GM10266 (cell line): ENCODE measurements around the gene ZP1.

Experiments
- DNase-seq: peaks from one replicate; pipeline ENCODE4 v3.0.0; 2012; ENCODE audit errors: extremely low spot score
- CTCF ChIP-seq: IDR thresholded peaks from 2 replicates; pipeline ENCODE4 v1.5.1; 2012; ENCODE audit warnings: mild to moderate bottlenecking, low read depth; ENCODE audit not compliant: control insufficient read depth, insufficient read depth; ENCODE audit errors: missing control alignments

Gene ZP1

GRCh38 chr11:60847281-60847680, 20.1 kb upstream of the ZP1 start:
- TF ChIP-seq CTCF, result no peak
- DNase-seq, result no peak

DNA sequence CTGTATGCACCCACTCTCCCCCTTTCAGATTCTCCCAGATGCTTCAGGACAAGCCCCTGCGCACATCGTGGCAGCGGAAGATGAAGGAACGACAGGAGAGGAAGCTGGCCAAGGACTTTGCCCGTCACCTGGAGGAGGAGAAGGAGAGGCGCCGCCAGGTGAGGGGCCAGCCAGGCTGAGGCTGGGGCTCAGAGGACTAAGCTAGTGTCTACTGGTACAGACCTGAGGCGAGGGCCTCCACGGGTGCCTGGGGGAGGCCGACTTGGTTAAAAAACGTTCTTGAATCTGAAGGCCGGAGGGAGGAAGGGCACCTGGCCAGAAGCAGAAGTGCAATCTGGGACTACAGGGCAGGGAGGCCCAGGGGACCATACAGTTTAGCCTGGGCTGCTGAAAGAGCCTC, 19.4 kb upstream of the ZP1 start:
- no peak for DNase-seq

DNA sequence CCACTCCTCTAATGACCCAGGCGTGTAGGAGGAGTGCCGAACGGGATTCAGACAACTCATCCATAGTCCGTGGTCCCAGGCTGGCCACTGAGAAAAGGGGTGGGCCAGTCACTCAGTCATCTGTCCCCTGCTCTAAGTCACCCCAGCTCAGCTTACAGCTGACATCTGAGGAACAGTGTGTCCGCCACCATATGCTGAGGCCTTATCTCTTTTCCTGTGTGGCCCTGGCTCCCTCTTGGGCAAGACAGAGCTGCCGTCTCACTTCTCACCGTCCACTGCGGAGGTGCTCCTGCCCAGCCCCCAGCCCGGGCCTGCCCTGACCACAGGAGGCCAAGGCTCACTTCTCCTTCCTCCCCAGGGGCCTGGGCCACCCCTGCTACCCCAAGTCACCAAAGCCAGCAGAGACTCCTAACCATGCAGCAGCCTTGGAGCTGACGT, 18.6 kb upstream of the ZP1 start:
- DNase-seq, result no peak
- TF ChIP-seq CTCF, result no peak

More for the DNA sequence above, 19.4 kb upstream of the ZP1 start:
- TF ChIP-seq CTCF, result no peak

DNA sequence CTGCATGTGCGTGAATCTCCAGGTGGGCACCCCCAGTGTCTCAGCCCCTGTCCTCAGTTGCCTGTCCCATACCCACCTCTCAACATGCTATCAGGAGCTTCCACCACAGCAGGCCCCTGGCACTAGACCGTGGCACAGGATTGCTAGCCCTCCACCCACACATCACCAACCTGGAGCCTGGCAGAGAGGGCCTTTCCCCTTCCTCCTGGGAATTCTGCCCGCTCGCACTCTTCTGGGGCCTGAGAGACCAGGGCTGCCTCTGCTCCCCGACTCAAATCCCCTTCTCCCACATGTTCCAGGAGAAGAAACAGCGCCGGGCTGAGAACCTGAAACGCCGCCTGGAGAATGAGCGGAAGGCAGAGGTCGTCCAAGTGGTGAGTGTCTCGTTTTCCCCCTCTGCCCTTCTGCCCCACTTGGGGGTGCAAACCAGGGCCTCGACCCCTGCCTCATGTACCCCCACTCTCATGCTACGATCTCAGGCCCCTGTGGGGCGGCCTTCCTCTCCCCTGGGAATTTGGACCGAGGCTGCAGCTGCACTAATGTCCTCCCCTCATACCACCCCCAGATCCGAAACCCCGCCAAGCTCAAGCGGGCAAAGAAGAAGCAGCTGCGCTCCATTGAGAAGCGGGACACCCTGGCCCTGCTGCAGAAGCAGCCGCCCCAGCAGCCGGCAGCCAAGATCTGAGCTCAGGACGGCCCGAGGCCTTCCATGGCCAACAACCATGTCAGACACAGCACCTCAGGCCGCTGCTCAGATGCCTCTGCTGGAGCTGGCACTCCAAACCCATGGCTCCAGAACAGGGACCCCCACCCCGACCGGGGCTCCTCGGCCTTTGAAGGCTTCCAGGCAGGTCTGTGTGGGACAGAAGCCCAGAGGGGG, 17.5 kb upstream of the ZP1 start:
- no peak for TF ChIP-seq CTCF
- DNase-seq, result no peak

DNA sequence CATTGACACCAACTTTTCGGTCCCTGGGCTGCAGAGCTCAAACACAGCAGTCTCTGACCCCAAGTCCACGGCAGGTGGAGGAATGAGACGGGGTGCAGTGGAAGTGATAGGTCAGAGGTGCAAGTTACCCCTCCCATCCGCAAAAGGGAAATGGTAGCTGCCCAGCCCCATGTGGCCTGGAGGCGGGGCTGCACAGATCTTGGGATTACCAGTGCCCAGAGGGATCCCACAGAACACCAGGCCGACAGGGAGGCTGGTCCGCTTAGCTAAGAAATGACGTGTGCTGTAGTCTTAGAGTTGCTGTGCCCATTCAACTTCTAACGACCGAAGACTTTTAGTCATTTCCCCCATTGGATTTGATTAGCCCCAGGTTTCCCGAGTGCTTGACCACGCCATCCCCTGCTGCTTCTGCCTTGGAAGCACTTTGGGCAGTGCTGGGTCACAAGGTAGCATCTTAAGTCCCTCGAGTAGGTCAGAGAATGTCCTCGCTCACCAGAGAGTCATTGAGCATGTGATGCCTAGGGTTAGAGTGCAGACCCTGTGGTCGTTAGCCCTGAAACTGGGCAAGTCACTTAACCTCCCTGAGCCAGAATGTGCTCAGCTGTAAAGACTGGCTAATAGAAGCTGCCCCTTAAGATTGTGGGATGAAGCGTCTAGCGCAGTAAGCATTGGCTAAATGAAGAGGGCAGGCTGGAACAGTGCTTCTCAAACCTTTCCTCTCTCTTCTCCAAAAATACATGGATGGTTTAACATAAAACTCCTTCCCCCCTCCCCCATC, 15.8 kb upstream of the ZP1 start:
- no peak for TF ChIP-seq CTCF
- DNase-seq, result no peak

DNA sequence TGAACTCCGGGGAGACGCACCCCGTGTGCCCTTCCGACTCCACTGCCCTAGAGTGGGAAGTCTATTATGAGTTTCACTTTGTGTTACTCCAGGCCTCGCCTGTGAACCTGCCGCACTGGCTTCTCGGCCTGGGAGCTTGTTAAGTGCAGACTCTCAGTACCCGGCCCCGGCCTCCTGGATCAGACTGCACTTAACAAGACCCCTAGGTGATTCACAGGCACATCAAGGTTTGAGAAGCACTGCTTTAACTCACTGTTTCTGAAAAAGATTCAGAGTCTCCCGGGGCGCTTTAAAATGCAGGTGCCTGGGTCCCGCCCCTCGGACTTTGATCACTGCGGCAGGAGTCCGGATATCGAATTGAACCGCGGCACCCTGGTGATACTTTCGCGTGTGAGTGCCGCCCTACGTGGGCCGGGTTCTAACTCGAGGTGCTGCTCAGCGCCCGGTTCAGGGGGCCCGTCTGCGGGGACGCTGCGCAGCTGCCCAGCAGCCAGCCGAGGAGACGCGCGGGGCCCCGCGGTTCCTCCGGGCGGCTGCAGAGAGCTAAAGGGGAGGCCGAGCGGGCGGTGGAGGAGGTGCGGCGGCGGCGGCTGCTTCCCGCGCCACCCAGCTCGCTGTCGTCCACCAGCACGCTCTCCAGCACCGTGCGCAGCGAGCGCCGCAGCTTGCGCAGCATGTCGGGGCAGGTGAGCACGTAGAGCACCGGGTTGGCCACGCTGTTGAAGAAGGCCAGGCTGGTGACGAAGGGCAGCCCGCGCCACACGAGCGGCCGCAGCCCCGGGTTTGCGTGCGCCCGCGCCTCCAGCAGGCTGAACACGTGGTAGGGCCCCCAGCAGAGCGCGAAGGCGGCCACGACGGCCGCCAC, 15.0 kb upstream of the ZP1 start:
- DNase-seq, result no peak
- TF ChIP-seq CTCF, result no peak
